ENCODE results near the gene OR6K6. TPM values are rescaled to one million over a fixed set of nuclear protein-coding genes. Genes with fewer than 3 reads are reported as not detected.

Gene OR6K6
- total and polyA plus RNA-seq, 2 experiments from 2014 or later = not detected

DNA sequence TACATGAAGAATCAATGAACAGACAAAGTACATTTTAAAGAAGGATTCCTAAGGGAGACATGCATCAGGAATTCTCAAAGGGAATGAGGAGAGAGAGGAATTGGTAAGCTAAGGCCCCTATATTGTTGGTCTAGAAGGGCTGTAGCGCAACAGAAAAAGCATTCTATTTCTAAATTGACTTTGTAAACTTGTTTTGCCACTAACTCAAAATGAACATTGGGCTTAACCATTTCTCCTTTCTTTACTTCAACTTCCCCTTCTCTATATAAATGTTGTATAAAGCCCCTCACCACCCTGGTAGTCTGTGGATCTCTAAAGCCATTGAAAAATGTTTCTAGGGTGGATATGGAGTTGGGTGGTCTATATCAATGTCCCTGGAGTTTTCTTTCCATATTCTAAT lies 46.9 kb downstream of the OR6K6 start:
- DNase-seq (ENCODE audit: low spot score) = no peak
- Histone ChIP-seq H3K9me2 (replicated peaks; ENCODE audit: insufficient read depth) (no peaks in the 10 kb centered on the region), H3K4me1 (ENCODE audit: insufficient read depth) (peaks cover 3% of the 10 kb centered on the region), H3K27ac (no peak overlapping the region), H4K20me1 (ENCODE audit: insufficient read depth, poor library complexity, severe bottlenecking) (no peaks in the 10 kb centered on the region), H3K9me3 (ENCODE audit: low read depth) (no peaks in the 10 kb centered on the region), H3K27me3 (no peaks in the 10 kb centered on the region), H3K4me3 (no peak overlapping the region), H2AFZ (no peak overlapping the region), H3K4me2 (no peak overlapping the region), H3K36me3 (replicated peaks; ENCODE audit: insufficient read depth, low read depth) (no peaks in the 10 kb centered on the region), H3K79me2 (no peaks in the 10 kb centered on the region)
- WGBS (ENCODE audit: low lambda C conversion rate, missing lambda C conversion rate) = 93% methylated on average over 1 of the region's 1 CpG
- TF ChIP-seq, protein P1, sequence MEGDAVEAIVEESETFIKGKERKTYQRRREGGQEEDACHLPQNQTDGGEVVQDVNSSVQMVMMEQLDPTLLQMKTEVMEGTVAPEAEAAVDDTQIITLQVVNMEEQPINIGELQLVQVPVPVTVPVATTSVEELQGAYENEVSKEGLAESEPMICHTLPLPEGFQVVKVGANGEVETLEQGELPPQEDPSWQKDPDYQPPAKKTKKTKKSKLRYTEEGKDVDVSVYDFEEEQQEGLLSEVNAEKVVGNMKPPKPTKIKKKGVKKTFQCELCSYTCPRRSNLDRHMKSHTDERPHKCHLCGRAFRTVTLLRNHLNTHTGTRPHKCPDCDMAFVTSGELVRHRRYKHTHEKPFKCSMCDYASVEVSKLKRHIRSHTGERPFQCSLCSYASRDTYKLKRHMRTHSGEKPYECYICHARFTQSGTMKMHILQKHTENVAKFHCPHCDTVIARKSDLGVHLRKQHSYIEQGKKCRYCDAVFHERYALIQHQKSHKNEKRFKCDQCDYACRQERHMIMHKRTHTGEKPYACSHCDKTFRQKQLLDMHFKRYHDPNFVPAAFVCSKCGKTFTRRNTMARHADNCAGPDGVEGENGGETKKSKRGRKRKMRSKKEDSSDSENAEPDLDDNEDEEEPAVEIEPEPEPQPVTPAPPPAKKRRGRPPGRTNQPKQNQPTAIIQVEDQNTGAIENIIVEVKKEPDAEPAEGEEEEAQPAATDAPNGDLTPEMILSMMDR (IDR thresholded peaks at IDR 0.05; ENCODE audit: poor library complexity) = no peak
- TF ChIP-seq EZH2 (IDR thresholded peaks at IDR 0.05; ENCODE audit: borderline replicate concordance) (no peak), EZH2phosphoT487 (IDR thresholded peaks at IDR 0.05; ENCODE audit: low read depth, severe bottlenecking, unreplicated experiment) (no peak)

DNA sequence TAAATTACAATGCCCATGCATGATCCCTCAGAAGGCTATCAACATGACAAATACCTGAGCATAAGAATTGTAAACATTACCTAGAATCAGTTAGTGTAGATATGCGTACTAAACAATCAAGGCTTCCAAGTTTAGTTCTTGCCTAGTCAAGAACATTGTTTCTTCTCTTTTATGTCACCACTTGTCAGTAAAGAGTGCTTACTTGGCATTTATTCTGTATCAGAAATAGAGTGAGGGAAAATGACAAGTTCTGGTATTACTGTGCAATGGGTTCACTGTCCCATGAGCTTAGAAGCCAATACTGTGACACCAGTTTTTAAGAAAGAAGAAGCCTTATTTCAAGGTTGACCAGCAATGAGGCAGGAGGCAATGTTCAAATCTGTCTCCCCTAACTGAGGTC lies 49.2 kb downstream of the OR6K6 start:
- H3K4me2 ChIP-seq = no peak overlapping the region
- no peaks in the 10 kb centered on the region for H3K79me2 ChIP-seq
- H3K27ac ChIP-seq = no peak overlapping the region
- no peaks in the 10 kb centered on the region for H3K36me3 ChIP-seq (replicated peaks; ENCODE audit: insufficient read depth, low read depth)
- no peaks in the 10 kb centered on the region for H3K27me3 ChIP-seq
- H3K9me2 ChIP-seq (replicated peaks; ENCODE audit: insufficient read depth) = no peaks in the 10 kb centered on the region
- no peak for TF ChIP-seq EZH2 (IDR thresholded peaks at IDR 0.05; ENCODE audit: borderline replicate concordance)
- TF ChIP-seq, protein P1 (IDR thresholded peaks at IDR 0.05; ENCODE audit: poor library complexity) = no peak
- no peak for TF ChIP-seq EZH2phosphoT487 (IDR thresholded peaks at IDR 0.05; ENCODE audit: low read depth, severe bottlenecking, unreplicated experiment)
- no peak for DNase-seq (ENCODE audit: low spot score)
- H3K4me3 ChIP-seq = no peak overlapping the region
- H4K20me1 ChIP-seq (ENCODE audit: insufficient read depth, poor library complexity, severe bottlenecking) = no peaks in the 10 kb centered on the region
- H3K9me3 ChIP-seq (ENCODE audit: low read depth) = no peaks in the 10 kb centered on the region
- H2AFZ ChIP-seq = no peak overlapping the region
- H3K4me1 ChIP-seq (ENCODE audit: insufficient read depth) = peaks cover 4% of the 10 kb centered on the region
- WGBS (ENCODE audit: low lambda C conversion rate, missing lambda C conversion rate) = 92% methylated on average over 1 of the region's 1 CpG

Small RNAs within 50 kb of the gene (small RNA-seq; reads per million reads assigned to genes)
- not detected for gene OR2AQ1P

Other genes starting within 250 kb of the OR6K6 start
- not detected in 2 replicates for gene OR6Y1, start 200.3 kb upstream of the OR6K6 start, total RNA-seq
- not detected in 2 replicates for gene OR6Y1, start 200.3 kb upstream of the OR6K6 start, polyA plus RNA-seq
- not detected in 2 replicates for gene OR6P1, start 184.1 kb upstream of the OR6K6 start, total RNA-seq
- not detected in 2 replicates for gene OR6P1, start 184.1 kb upstream of the OR6K6 start, polyA plus RNA-seq
- gene OR10X1, start 174.8 kb upstream of the OR6K6 start, total RNA-seq = not detected in 2 replicates
- not detected in 2 replicates for gene OR10X1, start 174.8 kb upstream of the OR6K6 start, polyA plus RNA-seq
- not detected in 2 replicates for gene OR10Z1, start 149.5 kb upstream of the OR6K6 start, total RNA-seq
- gene OR10Z1, start 149.5 kb upstream of the OR6K6 start, polyA plus RNA-seq = not detected in 2 replicates
- 0.03 and 0.04 TPM in 2 replicates for gene SPTA1, start 68.0 kb upstream of the OR6K6 start, total RNA-seq
- 1.1 TPM in 1 of 2 replicates, not detected in the other for gene SPTA1, start 68.0 kb upstream of the OR6K6 start, polyA plus RNA-seq
- not detected in 2 replicates for gene OR6K2, start 54.1 kb upstream of the OR6K6 start, total RNA-seq
- not detected in 2 replicates for gene OR6K2, start 54.1 kb upstream of the OR6K6 start, polyA plus RNA-seq
- gene OR6K3, start 34.0 kb upstream of the OR6K6 start, total RNA-seq = not detected in 2 replicates
- not detected in 2 replicates for gene OR6K3, start 34.0 kb upstream of the OR6K6 start, polyA plus RNA-seq
- gene OR6N1, start 17.5 kb downstream of the OR6K6 start, total RNA-seq = not detected in 2 replicates
- gene OR6N1, start 17.5 kb downstream of the OR6K6 start, polyA plus RNA-seq = not detected in 2 replicates
- gene OR6N2, start 26.5 kb downstream of the OR6K6 start, total RNA-seq = not detected in 2 replicates
- gene OR6N2, start 26.5 kb downstream of the OR6K6 start, polyA plus RNA-seq = not detected in 2 replicates
- gene MNDA, start 76.6 kb downstream of the OR6K6 start, total RNA-seq = not detected in 2 replicates
- not detected in 2 replicates for gene MNDA, start 76.6 kb downstream of the OR6K6 start, polyA plus RNA-seq
- not detected in 2 replicates for gene PYHIN1, start 176.8 kb downstream of the OR6K6 start, total RNA-seq
- gene PYHIN1, start 176.8 kb downstream of the OR6K6 start, polyA plus RNA-seq = not detected in 2 replicates

Measured in hepatocyte (in vitro differentiated cells).